IMR-90 (cell line): ENCODE results near the gene DENND1A. TPM values are rescaled to one million over a fixed set of nuclear protein-coding genes. Genes with fewer than 3 reads are reported as not detected.

ENCODE experiments used
- ATAC-seq: fragments of 200-7000 bp; cut with Tn5 transposase; 2 replicates; pipeline ENCODE4 v1.9.1; 2020; ENCODE audit warnings: low read depth, mild to moderate bottlenecking, moderate library complexity
- BruUV-seq: library from RNA; stranded (reverse); fragments of 400-500 nt; replicated peaks from 2 replicates; lab custom pipeline; 2021; lab: Mats Ljungman, UMichigan
- CTCF ChIA-PET: fragments of 300-600 bp; formaldehyde crosslinking; extraction: SDS; loops from one replicate; lab custom pipeline; 2021; ENCODE audit warnings: antibody characterized with exemption; lab: Yijun Ruan, JAX
- POLR2A ChIA-PET: fragments of 300-600 bp; sonication (Branson Sonifier 250); formaldehyde crosslinking; loops from one replicate; lab custom pipeline; 2022; ENCODE audit warnings: antibody characterized with exemption; ENCODE audit not compliant: unreplicated experiment; lab: Charles Lee
- DNase-seq: peaks from one replicate; pipeline ENCODE4 v3.0.0; 2013
- H2AFZ ChIP-seq: replicated peaks from 2 replicates; pipeline ENCODE3; 2013; ENCODE audit warnings: low read length, mild to moderate bottlenecking; ENCODE audit not compliant: poor library complexity
- H2AK5ac ChIP-seq: 2 replicates; pipeline ENCODE4 v1.6.1; 2013; ENCODE audit warnings: low read depth, low read length, inconsistent platforms
- H2AK9ac ChIP-seq: replicated peaks from 2 replicates; pipeline ENCODE3; 2013; ENCODE audit warnings: mild to moderate bottlenecking, low read depth, low read length, moderate library complexity; ENCODE audit not compliant: poor library complexity
- H2BK120ac ChIP-seq: 2 replicates; pipeline ENCODE4 v1.6.1; 2013; ENCODE audit warnings: low read depth, low read length, inconsistent platforms
- H2BK15ac ChIP-seq: 3 replicates; pipeline ENCODE4 v1.6.1; 2013; ENCODE audit warnings: low read depth, low read length, inconsistent platforms
- H2BK20ac ChIP-seq: 2 replicates; pipeline ENCODE4 v1.6.1; 2013; ENCODE audit warnings: low read depth, mild to moderate bottlenecking, inconsistent platforms, low read length, moderate library complexity
- H2BK5ac ChIP-seq: 2 replicates; pipeline ENCODE4 v1.6.1; 2013; ENCODE audit warnings: mild to moderate bottlenecking, low read depth, low read length, inconsistent platforms; ENCODE audit not compliant: poor library complexity, severe bottlenecking
- H3K14ac ChIP-seq: replicated peaks from 2 replicates; pipeline ENCODE4 v1.6.1; 2013; ENCODE audit warnings: low read depth, low read length, inconsistent platforms
- H3K18ac ChIP-seq: 2 replicates; pipeline ENCODE4 v1.6.1; 2013; ENCODE audit warnings: low read depth, low read length, control low read depth
- H3K23ac ChIP-seq: 2 replicates; pipeline ENCODE4 v1.6.1; 2013; ENCODE audit warnings: low read depth, low read length, inconsistent platforms
- H3K27ac ChIP-seq: 2 replicates; pipeline ENCODE4 v1.5.1; 2013; ENCODE audit warnings: mild to moderate bottlenecking, control low read depth, low read length; ENCODE audit not compliant: insufficient read depth
- H3K27me3 ChIP-seq: 2 replicates; pipeline ENCODE4 v1.6.1; 2013; ENCODE audit warnings: low read length; ENCODE audit not compliant: control insufficient read depth, insufficient read depth
- H3K36me3 ChIP-seq: 2 replicates; pipeline ENCODE4 v1.6.1; 2013; ENCODE audit warnings: low read length, mixed read lengths; ENCODE audit not compliant: control insufficient read depth, insufficient read depth
- H3K4ac ChIP-seq: 2 replicates; pipeline ENCODE4 v1.6.1; 2013; ENCODE audit warnings: low read depth, low read length, inconsistent platforms
- H3K4me1 ChIP-seq: 2 replicates; pipeline ENCODE4 v1.6.1; 2013; ENCODE audit warnings: low read length, mixed read lengths; ENCODE audit not compliant: control insufficient read depth, insufficient read depth
- H3K4me2 ChIP-seq: 2 replicates; pipeline ENCODE4 v1.6.1; 2013; ENCODE audit warnings: low read depth, mild to moderate bottlenecking, control low read depth, low read length, moderate library complexity
- H3K4me3 ChIP-seq: 2 replicates; pipeline ENCODE4 v1.5.1; 2013; ENCODE audit warnings: low read depth, mild to moderate bottlenecking, control low read depth, low read length, moderate library complexity; ENCODE audit not compliant: insufficient read depth
- H3K56ac ChIP-seq: 2 replicates; pipeline ENCODE4 v1.6.1; 2013; ENCODE audit warnings: low read length, inconsistent platforms; ENCODE audit not compliant: insufficient read depth; ENCODE audit errors: extremely low read depth
- H3K79me1 ChIP-seq, 2 experiments: 2 replicates each; pipeline ENCODE4 v1.6.1; 2013; ENCODE audit warnings: low read length in 2 of 2, inconsistent platforms in 1 of 2, low read depth in 1 of 2
- H3K9ac ChIP-seq: 2 replicates; pipeline ENCODE4 v1.6.1; 2013; ENCODE audit warnings: low read depth, low read length, control low read depth
- H3K9me1 ChIP-seq: 2 replicates; pipeline ENCODE4 v1.6.1; 2013; ENCODE audit warnings: low read length, inconsistent platforms; ENCODE audit not compliant: insufficient read depth
- H3K9me3 ChIP-seq: 2 replicates; pipeline ENCODE4 v1.6.1; 2013; ENCODE audit warnings: low read length; ENCODE audit not compliant: control insufficient read depth, insufficient read depth
- H4K20me1 ChIP-seq: 2 replicates; pipeline ENCODE4 v1.6.1; 2013; ENCODE audit warnings: low read length, inconsistent platforms; ENCODE audit not compliant: insufficient read depth
- H4K5ac ChIP-seq: 2 replicates; pipeline ENCODE4 v1.6.1; 2013; ENCODE audit warnings: mild to moderate bottlenecking, low read depth, low read length, control low read depth
- H4K8ac ChIP-seq, 2 experiments: 2 replicates each; pipeline ENCODE4 v1.6.1; 2013; ENCODE audit warnings: low read depth in 2 of 2, low read length in 2 of 2, control low read depth in 1 of 2, inconsistent platforms in 1 of 2
- H4K91ac ChIP-seq: 2 replicates; pipeline ENCODE4 v1.6.1; 2013; ENCODE audit warnings: low read depth, low read length, inconsistent platforms; ENCODE audit not compliant: insufficient read depth
- BHLHE40 ChIP-seq: fragments of 150-350 bp; IDR thresholded peaks from 2 replicates; pipeline ENCODE4 v1.6.1; 2016; ENCODE audit warnings: mild to moderate bottlenecking, low read depth, low read length
- CEBPB ChIP-seq: IDR thresholded peaks from 2 replicates; pipeline ENCODE4 v1.6.1; 2012; ENCODE audit warnings: low read depth, low read length, improper control_type of control experiment
- CHD1 ChIP-seq: IDR thresholded peaks from 2 replicates; pipeline ENCODE4 v1.6.1; 2012; ENCODE audit warnings: low read depth, low read length, improper control_type of control experiment
- FOS ChIP-seq: fragments of 150-350 bp; IDR thresholded peaks from 2 replicates; pipeline ENCODE4 v1.6.1; 2016; ENCODE audit warnings: low read depth, low read length
- MAFK ChIP-seq: IDR thresholded peaks from 2 replicates; pipeline ENCODE4 v1.6.1; 2012; ENCODE audit warnings: low read depth, low read length, improper control_type of control experiment
- MAZ ChIP-seq: IDR thresholded peaks from 2 replicates; pipeline ENCODE4 v1.6.1; 2012; ENCODE audit warnings: low read depth, mild to moderate bottlenecking, low read length, improper control_type of control experiment, moderate library complexity, borderline replicate concordance
- MXI1 ChIP-seq: IDR thresholded peaks from 2 replicates; pipeline ENCODE4 v1.6.1; 2012; ENCODE audit warnings: low read depth, mild to moderate bottlenecking, low read length, moderate library complexity, borderline replicate concordance
- NFE2L2 ChIP-seq: fragments of 150-350 bp; IDR thresholded peaks from 2 replicates; pipeline ENCODE4 v1.6.1; 2016; ENCODE audit warnings: low read depth, mild to moderate bottlenecking, low read length
- RAD21 ChIP-seq: IDR thresholded peaks from 2 replicates; pipeline ENCODE4 v1.6.1; 2012; ENCODE audit warnings: low read length, improper control_type of control experiment
- RCOR1 ChIP-seq: IDR thresholded peaks from 2 replicates; pipeline ENCODE4 v1.6.1; 2012; ENCODE audit warnings: mild to moderate bottlenecking, low read length, improper control_type of control experiment; ENCODE audit not compliant: insufficient replicate concordance
- RFX5 ChIP-seq: IDR thresholded peaks from 2 replicates; pipeline ENCODE4 v1.8.0; 2012; ENCODE audit warnings: low read depth, mild to moderate bottlenecking, low read length, moderate library complexity
- USF2 ChIP-seq: fragments of 150-350 bp; IDR thresholded peaks from 2 replicates; pipeline ENCODE4 v1.6.1; 2017; ENCODE audit warnings: mild to moderate bottlenecking, antibody characterized with exemption, low read length, low read depth
- WGBS, 2 experiments: methylation state at CpG; one replicate each; pipeline versions ENCODE4 v1.1.5 to v1.1.7; 2013; ENCODE audit warnings: missing lambda C conversion rate in 2 of 2; ENCODE audit not compliant: insufficient read length in 1 of 2; ENCODE audit errors: extremely low coverage in 2 of 2; 5-methylcytosine and 5-hydroxymethylcytosine counted together
- dilution Hi-C: fragments of 300-500 bp; cut with HindIII; formaldehyde crosslinking; loops from one replicate; pipeline ENCODE4 v1.14.3; 2018; ENCODE audit warnings: low sequenced_read_pairs; ENCODE audit not compliant: unreplicated experiment
- in situ Hi-C: fragments of 300-500 bp; cut with MboI; formaldehyde crosslinking; loops from 3 replicates; pipeline ENCODE4 v1.14.3; 2019; ENCODE audit warnings: low sequenced_read_pairs, inconsistent platforms, mixed read lengths
- intact Hi-C: fragments of 100-400 bp; cut with micrococcal nuclease; formaldehyde crosslinking; loops from 2 replicates; pipeline ENCODE4 v1.10.0; 2022
- polyA plus RNA-seq, 3 experiments: library from polyadenylated mRNA; depleted of rRNA; stranded (reverse); fragments of >200 nt; gene quantifications; 2 replicates each; pipeline ENCODE4 v1.2.3, GENCODE V29; 2012; ENCODE audit warnings: low replicate concordance in 1 of 3
- total RNA-seq: library from RNA; depleted of rRNA; stranded (reverse); fragments of >200 nt; gene quantifications from 2 replicates; pipeline ENCODE4 v1.2.3, GENCODE V29; 2012
- TF ChIP-seq, protein P1 (sequence below): fragments of 150-350 bp; IDR thresholded peaks from 2 replicates; pipeline ENCODE4 v1.6.1; 2016; ENCODE audit warnings: low read depth, mild to moderate bottlenecking, low read length, moderate library complexity, borderline replicate concordance
- TF ChIP-seq, protein P2 (sequence below): conservative IDR thresholded peaks from 2 replicates; pipeline ENCODE4 v1.5.1; 2012; ENCODE audit warnings: mild to moderate bottlenecking, low read depth, low read length, improper control_type of control experiment

Gene DENND1A
- total and polyA plus RNA-seq, 2 of the 4 experiments (the other 2 are of a cell fraction): 21.4 to 27.6 TPM

- CTCF ChIA-PET: no interaction called here
- H4K20me1 ChIP-seq: no peaks in the 10 kb centered on the region; the same call in 1 of the 2 replicates
- H2BK120ac ChIP-seq: no peak overlapping the region
- H4K8ac ChIP-seq: no peak overlapping the region
- no peak overlapping the region for H2AK5ac ChIP-seq
- TF ChIP-seq CHD1 (no peak), RFX5 (no peak), MAZ (no peak), RAD21 (no peak), USF2 (no peak), FOS (no peak), NFE2L2 (no peak), BHLHE40 (no peak), CEBPB (no peak), MXI1 (no peak), RCOR1 (no peak), MAFK (no peak)
- TF ChIP-seq, protein P1, sequence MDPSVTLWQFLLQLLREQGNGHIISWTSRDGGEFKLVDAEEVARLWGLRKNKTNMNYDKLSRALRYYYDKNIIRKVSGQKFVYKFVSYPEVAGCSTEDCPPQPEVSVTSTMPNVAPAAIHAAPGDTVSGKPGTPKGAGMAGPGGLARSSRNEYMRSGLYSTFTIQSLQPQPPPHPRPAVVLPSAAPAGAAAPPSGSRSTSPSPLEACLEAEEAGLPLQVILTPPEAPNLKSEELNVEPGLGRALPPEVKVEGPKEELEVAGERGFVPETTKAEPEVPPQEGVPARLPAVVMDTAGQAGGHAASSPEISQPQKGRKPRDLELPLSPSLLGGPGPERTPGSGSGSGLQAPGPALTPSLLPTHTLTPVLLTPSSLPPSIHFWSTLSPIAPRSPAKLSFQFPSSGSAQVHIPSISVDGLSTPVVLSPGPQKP: no peak
- TF ChIP-seq, protein P2, sequence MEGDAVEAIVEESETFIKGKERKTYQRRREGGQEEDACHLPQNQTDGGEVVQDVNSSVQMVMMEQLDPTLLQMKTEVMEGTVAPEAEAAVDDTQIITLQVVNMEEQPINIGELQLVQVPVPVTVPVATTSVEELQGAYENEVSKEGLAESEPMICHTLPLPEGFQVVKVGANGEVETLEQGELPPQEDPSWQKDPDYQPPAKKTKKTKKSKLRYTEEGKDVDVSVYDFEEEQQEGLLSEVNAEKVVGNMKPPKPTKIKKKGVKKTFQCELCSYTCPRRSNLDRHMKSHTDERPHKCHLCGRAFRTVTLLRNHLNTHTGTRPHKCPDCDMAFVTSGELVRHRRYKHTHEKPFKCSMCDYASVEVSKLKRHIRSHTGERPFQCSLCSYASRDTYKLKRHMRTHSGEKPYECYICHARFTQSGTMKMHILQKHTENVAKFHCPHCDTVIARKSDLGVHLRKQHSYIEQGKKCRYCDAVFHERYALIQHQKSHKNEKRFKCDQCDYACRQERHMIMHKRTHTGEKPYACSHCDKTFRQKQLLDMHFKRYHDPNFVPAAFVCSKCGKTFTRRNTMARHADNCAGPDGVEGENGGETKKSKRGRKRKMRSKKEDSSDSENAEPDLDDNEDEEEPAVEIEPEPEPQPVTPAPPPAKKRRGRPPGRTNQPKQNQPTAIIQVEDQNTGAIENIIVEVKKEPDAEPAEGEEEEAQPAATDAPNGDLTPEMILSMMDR: no peak
- DNase-seq (no peak), ATAC-seq (no peak)
- in situ Hi-C loops: no loop called here
- no peaks in the 10 kb centered on the region for H3K27me3 ChIP-seq
- no peak overlapping the region for H2BK5ac ChIP-seq
- H3K79me1 ChIP-seq: peaks cover 9 to 16% of the 10 kb centered on the region in 2 experiments
- H3K18ac ChIP-seq: no peak overlapping the region
- no peak overlapping the region for H3K9ac ChIP-seq
- no peaks in the 10 kb centered on the region for H3K9me1 ChIP-seq
- intact Hi-C loops: no loop called here
- no peaks in the 10 kb centered on the region for H3K9me3 ChIP-seq
- no peak overlapping the region for H2BK20ac ChIP-seq
- no peak overlapping the region for H3K14ac ChIP-seq
- dilution Hi-C loops: no loop called here
- no peak overlapping the region for H2AK9ac ChIP-seq
- H3K56ac ChIP-seq: no peak overlapping the region
- H3K36me3 ChIP-seq: no peaks in the 10 kb centered on the region
- no peaks in the 10 kb centered on the region for H3K4me1 ChIP-seq
- no peak overlapping the region for H3K27ac ChIP-seq
- no peak overlapping the region for H4K91ac ChIP-seq
- POLR2A ChIA-PET: no interaction called here
- H3K4ac ChIP-seq: no peak overlapping the region
- H4K5ac ChIP-seq: no peak overlapping the region
- H3K4me3 ChIP-seq: no peak overlapping the region
- H3K4me2 ChIP-seq: no peak overlapping the region
- no peak overlapping the region for H3K23ac ChIP-seq
- H2BK15ac ChIP-seq: no peak overlapping the region
- no peak overlapping the region for H2AFZ ChIP-seq
- no TSS peak for BruUV-seq
- 100% methylated on average over 1 of the region's 3 CpGs; no CpG with 5 or more reads in 1 of the 2 experiments for WGBS, 2 experiments
These were observed 15.3 kb downstream of the DENND1A start for GRCh38 chr9:123914517-123915196.
